Iris pigment epithelial cell (primary cell): ENCODE results near the gene PSMD3.

Source experiments
- DNase-seq: peaks from one replicate; pipeline ENCODE4 v3.0.0-alpha.2; 2011; ENCODE audit warnings: low read depth

The PSMD3 gene

GRCh38 chr17:40022961-40023541 lies 42.4 kb downstream of the PSMD3 start:
- DNase-seq = no peak

DNA sequence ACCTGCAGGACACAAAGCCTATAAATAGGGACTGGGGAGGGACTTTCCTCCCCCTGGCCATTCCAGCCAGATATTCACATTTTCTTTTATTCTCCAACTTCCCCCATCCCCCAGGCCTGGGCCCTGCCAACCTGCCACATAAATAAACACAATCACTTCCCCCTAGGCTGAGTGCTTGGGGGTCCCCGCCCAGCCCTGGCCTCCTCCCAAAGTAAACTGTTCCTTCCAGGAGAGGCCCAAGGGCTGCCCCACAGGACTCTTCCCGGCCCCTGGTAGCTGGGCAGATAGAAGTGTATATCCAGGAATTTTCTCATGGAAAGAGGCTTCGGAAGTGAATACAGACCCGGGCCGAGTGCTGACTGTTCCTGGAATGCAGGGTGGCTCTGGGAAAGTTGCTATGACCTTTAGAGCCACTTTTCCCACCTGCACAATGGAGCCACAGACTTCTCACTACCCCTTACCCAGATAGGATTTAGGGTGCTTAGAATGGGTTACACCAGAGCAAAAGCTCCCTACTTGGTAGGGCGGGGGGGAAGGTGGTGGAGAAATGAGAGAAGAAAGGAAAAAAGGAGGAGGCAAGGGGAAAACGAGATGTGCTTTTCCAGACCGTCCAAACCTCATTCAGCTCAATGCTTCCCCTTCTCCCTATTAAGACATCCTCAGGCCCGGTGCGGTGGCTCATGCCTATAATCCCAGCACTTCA lies 43.1 kb downstream of the PSMD3 start:
- no peak for DNase-seq

DNA sequence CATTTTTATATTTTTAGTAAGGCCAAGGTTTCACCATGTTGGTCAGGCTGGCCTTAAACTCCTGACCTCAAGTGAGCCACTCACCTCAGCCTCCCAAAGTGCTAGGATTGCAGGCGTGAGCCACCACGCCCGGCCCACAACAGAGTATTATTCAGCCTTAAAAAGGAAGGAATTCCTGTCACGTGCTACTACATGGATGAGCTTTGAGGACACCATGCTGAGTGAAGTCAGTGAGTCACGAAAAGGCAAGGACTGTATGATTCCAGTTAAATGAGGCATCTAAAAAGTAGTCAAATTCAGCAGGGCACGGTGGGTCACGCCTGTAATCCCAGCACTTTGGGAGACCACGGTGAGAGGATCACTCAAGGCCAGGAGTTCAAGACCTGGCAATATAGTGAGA lies 44.3 kb downstream of the PSMD3 start:
- DNase-seq = peak; percentile 64

GRCh38 chr17:40025559-40025958 lies 45.0 kb downstream of the PSMD3 start:
- DNase-seq = no peak

DNA sequence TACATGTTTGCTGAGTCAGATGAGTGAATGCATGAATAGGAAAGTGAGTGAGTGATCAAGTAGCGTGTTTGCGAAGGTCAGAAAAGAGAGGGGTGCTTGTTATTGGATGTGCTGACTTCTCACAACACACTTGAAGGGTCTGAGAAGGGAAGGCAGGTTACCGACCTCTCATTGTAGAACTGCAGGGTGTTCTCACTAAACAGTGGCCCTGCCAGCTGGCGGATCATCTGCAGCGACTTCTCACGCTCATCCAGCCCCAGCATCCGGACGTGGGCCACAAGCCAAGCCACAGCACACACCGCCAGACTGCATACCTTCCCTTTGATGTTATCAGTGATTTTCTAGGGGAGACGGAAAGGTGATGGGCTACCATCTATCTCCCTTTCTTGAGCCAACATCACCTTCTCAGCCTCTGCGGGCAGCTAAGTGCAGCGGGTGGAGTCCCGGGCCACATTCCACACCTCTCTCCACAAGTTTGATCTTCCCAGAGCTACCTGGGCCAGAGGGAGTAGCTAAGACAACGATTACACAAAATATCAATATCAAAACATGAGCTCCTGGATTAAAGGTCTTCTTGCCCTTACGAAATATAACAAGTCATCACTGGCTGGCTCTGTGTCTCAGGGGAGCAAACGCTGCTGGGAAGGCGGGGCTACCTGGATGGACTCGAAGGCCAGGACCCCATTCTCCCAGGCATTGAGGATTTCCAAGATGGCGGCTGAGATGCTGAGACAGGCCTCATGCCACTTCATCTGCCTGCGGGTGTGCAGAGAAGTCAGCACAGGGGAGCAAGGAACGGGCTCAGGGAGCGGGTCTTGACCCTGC lies 45.6 kb downstream of the PSMD3 start:
- DNase-seq = peak; percentile 70

DNA sequence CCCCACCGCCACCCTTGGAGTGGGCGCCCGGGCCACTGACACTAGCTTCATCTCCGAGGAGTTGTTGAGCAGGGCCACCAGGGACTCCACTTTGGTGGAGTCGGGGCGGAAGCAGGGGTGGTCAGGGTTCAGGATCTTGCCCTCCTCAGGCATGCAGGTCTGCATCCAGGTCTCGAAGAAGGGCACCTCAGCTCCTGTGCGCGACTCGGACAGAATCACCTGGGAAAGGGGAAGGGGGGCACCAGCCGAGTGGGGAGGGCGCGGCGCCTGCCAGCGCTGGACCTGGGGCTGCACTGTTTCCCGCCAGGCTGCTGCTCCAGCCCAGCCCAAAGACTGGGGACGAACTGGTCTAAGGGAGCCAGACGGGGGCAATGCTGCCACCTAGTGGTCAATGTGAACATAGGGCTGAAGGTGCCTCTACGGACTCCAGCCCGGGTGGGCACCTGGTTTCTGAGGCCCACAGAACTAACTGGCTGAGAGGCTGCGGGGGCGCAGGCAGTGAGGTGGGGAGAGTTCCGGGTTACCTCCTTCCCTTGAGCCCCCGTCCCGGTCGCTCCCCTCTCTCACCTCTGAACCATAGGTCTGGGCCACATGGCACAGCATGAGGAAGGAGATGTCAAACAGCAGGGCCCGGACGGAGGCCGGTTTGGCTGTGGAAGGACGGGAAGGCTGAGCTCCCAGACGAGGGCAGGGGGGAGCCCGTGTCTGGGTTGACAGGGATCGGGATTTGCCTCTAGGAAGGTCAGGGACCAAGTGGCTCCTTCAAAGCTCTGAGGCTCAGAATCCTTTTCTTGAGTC lies 46.4 kb downstream of the PSMD3 start:
- peak; percentile 71 for DNase-seq

DNA sequence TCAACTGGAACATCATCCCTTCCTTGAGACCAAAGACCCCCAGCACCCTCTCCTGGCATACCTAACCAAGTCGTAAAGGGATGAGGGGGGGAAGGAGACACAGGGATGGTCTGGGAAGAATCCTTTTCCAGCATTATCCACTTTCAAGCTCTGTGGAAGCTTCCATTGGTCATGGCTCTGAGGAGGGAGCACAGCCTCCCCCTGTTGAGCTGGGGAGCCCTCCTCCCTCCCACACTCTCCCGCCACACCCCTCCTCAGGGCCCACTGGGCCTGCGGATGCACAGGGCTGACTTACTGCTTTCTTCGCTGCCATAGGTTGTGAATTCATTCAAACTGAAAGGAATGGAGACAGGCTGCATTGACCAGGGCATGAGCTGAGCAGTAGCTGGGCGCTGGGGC lies 47.0 kb downstream of the PSMD3 start:
- no peak for DNase-seq

DNA sequence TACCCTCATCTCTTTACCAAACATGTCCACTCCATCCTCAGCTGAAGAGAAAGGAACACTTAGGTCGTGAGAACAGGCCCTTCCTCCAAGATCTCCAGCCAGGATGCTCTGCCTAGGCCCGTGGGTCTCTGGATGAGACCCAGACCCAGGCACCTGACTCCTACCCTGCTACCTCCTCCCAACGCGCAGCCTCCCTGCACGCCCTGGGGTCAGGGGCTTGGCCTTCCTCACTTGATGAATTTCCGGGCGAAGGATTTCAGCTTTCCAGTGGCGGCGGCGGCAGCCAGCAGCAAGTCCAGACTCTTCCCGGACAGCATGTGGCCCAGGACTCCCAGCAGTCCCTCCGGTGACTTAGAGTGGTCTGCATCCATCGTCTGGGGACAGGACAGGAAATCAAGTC lies 48.0 kb downstream of the PSMD3 start:
- no peak for DNase-seq

- DNase-seq = no peak
Measured at GRCh38 chr17:40031706-40032105, 51.1 kb downstream of the PSMD3 start.

GRCh38 chr17:40032322-40033320 lies 52.0 kb downstream of the PSMD3 start:
- no peak for DNase-seq

GRCh38 chr17:40033339-40033738 lies 52.7 kb downstream of the PSMD3 start:
- no peak for DNase-seq

- no peak for DNase-seq
Measured at GRCh38 chr17:40034426-40035161, 54.0 kb downstream of the PSMD3 start.

GRCh38 chr17:40035162-40035559 lies 54.6 kb downstream of the PSMD3 start:
- DNase-seq = peak; percentile 60

- peak; percentile 89 for DNase-seq
Measured at GRCh38 chr17:40038882-40039513, 58.4 kb downstream of the PSMD3 start.

- no peak for DNase-seq
Measured at GRCh38 chr17:40041196-40041595, 60.6 kb downstream of the PSMD3 start.
